ENCODE measurements around the gene MITF.

DNA sequence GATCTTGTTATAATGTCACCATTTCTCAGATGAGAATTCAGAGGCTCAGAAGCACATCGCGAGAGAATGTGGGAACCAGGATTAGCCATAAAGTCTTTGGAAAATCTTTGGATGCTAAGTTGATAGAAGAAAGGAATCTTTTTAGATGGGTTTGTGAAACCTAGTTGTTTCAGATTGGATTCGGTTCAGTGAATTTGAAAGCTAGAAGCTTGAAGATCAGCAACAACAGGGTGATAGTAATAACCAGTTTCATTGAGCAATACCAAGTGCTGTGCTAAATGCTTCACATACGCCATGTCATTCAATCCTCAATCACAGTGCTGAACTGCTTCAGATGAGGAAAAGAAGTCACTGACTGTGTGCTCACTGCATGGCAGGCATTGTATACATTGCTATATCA is 47.4 kb upstream of the MITF start:
- TF ChIP-seq, protein P1, sequence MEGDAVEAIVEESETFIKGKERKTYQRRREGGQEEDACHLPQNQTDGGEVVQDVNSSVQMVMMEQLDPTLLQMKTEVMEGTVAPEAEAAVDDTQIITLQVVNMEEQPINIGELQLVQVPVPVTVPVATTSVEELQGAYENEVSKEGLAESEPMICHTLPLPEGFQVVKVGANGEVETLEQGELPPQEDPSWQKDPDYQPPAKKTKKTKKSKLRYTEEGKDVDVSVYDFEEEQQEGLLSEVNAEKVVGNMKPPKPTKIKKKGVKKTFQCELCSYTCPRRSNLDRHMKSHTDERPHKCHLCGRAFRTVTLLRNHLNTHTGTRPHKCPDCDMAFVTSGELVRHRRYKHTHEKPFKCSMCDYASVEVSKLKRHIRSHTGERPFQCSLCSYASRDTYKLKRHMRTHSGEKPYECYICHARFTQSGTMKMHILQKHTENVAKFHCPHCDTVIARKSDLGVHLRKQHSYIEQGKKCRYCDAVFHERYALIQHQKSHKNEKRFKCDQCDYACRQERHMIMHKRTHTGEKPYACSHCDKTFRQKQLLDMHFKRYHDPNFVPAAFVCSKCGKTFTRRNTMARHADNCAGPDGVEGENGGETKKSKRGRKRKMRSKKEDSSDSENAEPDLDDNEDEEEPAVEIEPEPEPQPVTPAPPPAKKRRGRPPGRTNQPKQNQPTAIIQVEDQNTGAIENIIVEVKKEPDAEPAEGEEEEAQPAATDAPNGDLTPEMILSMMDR (IDR thresholded peaks at IDR 0.05) = no peak
- TF ChIP-seq POLR2A (IDR thresholded peaks at IDR 0.05) = no peak

All from esophagus squamous epithelium (tissue), 4 donors.